ENCODE results near the gene FKBP10.

DNA sequence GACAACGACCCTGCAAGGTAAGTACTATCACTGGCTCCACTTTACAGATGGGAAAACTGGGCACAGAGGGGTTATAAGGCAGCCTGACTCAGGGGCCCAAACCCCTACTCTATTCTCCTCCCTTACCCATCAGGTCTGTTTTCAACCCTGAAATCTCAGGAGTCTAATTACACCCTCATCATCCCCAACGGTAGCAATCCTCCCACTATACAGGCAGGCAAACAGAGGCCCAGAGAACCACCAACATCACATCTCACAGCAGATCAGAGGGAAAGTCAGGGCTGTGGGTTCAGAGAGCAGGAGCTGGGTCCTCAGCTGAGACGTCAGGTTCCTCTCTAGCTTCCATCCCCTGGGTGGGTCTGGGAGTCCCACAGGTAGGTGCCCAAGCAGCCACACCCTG lies 42.8 kb upstream of the FKBP10 start:
- TF ChIP-seq, protein P1, sequence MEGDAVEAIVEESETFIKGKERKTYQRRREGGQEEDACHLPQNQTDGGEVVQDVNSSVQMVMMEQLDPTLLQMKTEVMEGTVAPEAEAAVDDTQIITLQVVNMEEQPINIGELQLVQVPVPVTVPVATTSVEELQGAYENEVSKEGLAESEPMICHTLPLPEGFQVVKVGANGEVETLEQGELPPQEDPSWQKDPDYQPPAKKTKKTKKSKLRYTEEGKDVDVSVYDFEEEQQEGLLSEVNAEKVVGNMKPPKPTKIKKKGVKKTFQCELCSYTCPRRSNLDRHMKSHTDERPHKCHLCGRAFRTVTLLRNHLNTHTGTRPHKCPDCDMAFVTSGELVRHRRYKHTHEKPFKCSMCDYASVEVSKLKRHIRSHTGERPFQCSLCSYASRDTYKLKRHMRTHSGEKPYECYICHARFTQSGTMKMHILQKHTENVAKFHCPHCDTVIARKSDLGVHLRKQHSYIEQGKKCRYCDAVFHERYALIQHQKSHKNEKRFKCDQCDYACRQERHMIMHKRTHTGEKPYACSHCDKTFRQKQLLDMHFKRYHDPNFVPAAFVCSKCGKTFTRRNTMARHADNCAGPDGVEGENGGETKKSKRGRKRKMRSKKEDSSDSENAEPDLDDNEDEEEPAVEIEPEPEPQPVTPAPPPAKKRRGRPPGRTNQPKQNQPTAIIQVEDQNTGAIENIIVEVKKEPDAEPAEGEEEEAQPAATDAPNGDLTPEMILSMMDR (IDR thresholded peaks at IDR 0.05) = no peak
- TF ChIP-seq POLR2A (IDR thresholded peaks at IDR 0.05) = no peak

Measured in lower leg skin (tissue), 3 donors.